HG02623 (cell line): Measurements from ENCODE around the gene SMIM20.
A peak's percentile ranks its signal among the peaks of the same experiment; 100 is the strongest.
"Not testable (repeated sequence)": the region's sequence is repeated elsewhere in the genome, so short reads cannot be mapped to it uniquely, and the experiment has no call there.

Experiments used
- ATAC-seq: cut with Tn5 transposase; IDR thresholded peaks from one replicate; pipeline ENCODE4 v1.9.1; 2021; ENCODE audit warnings: moderate library complexity; ENCODE audit not compliant: unreplicated experiment

SMIM20 gene

GRCh38 chr4:25913851-25914669 lies at the start of gene SMIM20:
SMIM20 (plus strand) TSS chr4:25914220; CDS start chr4:25914314, 94 bp downstream.
- peak; percentile 92 for ATAC-seq

GRCh38 chr4:25865586-25865985 lies 48.4 kb upstream of the SMIM20 start:
- ATAC-seq = no peak

DNA sequence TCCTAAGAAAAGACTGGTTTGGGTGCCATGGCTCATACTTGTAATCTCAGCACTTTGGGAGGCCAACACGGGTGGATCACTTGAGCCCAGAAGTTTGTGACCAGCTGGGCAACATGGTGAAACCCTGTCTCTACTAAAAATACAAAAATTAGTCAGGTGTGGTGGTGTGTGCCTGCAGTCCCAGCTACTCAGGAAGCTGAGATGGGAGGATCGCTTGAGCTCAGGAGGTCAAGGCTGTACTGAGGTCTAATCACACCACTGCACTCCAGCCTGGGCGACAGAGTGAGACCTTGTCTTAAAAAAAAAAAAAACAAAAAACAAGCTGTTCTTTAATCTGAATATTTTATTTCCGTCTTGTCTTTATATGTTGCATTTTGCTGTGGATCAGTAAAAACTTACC lies 47.6 kb upstream of the SMIM20 start:
- ATAC-seq = not testable (repeated sequence)

DNA sequence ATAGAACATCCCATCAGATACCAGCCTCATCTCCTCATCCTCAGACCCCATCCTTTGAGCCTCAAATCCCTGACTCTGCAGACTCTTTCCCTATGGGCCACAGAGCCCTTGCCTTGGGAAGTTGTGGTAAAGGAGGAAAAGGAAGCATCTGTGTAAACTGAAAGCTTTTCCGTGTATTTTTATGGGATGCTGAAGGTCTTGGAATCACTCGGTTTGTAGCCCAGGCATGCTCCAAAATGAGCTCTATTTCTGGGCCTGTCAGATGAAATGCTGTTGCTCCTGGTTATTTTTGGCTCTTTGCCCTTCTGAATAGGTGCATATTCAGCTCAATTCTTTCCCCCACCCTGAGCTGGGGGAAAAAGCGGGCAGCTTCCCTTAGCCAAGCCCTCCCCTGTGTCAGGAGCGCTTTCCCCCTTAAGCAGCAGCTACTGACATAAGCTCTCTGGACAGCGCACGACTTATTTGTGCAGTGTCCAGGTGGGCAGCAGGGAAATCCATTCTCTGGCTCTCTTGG lies 46.2 kb upstream of the SMIM20 start:
- ATAC-seq = no peak

DNA sequence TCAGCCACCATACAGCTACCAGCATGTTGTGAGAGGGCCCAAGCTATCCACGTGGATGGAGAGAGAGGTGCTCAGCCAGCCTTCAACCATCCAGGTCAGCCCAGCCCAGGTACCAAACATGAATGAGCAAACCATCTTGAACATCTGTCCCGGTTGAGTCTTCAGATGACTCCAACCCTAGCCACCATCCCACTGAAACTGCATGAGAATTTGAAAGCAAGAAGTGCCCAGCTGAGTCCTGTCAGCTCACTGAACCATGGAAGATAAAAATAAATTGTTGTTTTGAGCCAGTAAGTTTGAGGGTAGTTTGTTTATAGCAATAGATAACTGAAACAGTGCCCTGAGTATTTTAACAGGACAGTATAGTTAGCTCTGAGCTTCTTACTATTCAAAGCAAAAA lies 43.9 kb upstream of the SMIM20 start:
- ATAC-seq = peak; percentile 54

GRCh38 chr4:25872851-25873631 lies 41.0 kb upstream of the SMIM20 start:
- ATAC-seq = no peak

DNA sequence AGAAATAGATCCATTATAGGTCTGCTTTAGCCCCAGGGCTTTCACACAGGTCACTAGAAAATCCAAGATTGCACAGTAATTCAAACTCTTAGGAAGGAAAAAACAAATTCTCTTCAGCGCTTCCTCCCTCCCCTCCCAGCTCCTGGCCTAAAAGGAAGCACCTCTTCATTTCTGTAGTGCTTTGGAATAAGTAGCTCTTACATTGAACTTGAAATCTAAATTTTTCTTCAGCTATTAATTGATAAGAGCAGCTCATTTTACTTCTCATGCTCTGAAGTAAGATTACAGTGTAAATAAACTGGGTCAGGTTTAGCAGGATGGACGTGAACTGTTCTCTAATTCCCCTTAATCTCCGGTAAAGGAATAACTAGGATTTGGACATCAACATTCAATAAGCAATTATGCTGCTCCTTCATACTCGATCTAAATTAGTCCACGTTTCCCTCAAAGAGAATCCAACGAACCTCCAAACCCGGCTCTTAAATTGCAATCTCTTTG lies 40.3 kb upstream of the SMIM20 start:
- no peak for ATAC-seq

GRCh38 chr4:25874655-25875054 lies 39.4 kb upstream of the SMIM20 start:
- ATAC-seq = peak; percentile 47

DNA sequence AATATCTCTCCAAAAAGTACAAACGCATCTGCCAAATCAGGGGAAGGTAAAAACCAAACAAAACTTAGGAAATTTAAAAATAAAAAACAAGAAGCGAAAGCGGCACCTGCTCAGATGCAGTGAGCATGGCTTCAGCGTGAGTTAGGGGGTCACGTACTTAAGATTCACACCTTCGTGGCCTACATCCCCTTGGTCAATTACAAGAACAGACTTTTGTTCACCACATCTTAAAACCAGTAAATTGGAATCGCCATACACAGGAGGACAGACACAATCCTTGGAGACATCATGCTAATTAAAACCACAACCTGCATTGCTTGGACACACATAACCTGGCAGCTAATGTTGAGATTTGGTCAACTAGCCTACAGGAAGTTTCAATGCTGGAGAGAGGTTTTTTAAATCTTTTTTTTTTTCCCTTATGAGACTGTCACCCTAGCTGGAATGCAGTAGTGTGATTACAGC lies 38.7 kb upstream of the SMIM20 start:
- peak; percentile 47 for ATAC-seq

- ATAC-seq = no peak
Observed at GRCh38 chr4:25878676-25879075, 35.3 kb upstream of the SMIM20 start.

DNA sequence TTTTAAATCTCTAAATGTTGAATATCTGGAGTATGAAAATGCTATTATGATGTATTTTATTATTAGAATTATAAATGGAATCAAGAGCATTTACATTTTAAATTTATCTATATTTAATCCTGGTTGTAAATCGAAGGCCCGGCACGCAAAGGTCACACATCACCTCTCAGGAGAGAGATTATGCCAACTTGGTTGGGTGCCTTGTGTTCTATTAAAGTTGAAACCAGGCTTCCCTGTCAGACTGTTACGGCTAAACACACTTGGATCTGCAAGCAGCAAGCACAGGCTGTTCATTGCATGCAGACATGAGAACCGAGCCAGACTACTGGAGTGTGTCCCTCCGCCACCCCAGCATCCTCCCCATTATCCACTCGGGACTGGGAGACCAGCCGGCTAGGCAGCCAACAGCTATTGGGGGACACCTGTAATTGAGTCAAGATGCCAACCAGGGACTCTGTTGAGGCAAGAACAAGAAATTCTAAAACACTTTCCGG lies 34.9 kb upstream of the SMIM20 start:
- ATAC-seq = no peak

DNA sequence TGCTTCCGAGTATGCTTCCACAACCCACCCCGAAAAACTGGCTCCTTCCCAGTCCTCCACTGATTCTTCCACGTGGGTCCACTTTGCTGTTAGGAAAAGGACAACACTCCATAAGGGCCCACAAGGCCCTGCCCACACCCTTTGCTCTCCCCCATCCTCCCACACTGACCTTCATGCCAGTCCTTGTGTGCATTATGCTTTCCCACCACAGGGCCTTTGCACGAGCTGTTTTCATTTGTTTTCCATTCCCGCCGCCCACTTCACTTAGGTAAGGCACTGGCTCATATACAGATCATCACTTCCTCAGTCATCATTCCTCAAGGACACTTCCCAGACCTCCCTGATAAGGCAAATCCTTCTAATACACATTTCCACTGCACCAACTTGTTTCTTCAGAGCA lies 34.4 kb upstream of the SMIM20 start:
- ATAC-seq = no peak

DNA sequence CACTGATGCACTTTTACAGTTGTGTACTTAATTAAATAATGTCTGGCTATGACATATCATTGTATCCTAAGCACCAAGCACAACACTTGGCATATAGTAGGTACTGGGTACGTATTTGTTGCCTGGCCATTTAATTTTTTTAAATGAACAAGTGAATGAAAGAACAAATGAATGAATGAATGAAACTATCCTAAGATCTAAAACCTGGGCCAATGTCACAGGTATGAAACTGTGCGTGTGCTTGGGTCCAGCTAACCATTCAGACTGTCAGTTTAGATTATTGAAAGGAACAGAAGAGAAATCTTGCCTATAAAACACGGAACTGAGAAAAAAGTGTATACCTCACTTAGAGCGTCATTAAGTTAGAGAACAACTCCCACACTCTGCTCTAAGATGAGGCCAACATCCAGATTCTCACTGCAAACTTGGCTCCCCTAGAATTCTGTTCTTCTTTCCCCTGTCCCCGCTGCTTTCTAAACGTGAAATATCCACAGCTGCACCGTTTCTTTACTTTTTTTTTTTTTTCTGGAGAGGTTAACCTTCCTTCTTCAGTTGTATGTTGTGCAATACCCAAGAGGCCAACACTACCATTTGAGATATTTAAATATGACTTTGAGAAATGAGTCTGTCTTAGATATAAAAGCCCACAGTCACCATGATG lies 33.9 kb upstream of the SMIM20 start:
- no peak for ATAC-seq

GRCh38 chr4:25881193-25881592 lies 32.8 kb upstream of the SMIM20 start:
- ATAC-seq = no peak

- ATAC-seq = no peak
Observed at GRCh38 chr4:25882226-25882625, 31.8 kb upstream of the SMIM20 start.

GRCh38 chr4:25883565-25883964 lies 30.5 kb upstream of the SMIM20 start:
- ATAC-seq = no peak

DNA sequence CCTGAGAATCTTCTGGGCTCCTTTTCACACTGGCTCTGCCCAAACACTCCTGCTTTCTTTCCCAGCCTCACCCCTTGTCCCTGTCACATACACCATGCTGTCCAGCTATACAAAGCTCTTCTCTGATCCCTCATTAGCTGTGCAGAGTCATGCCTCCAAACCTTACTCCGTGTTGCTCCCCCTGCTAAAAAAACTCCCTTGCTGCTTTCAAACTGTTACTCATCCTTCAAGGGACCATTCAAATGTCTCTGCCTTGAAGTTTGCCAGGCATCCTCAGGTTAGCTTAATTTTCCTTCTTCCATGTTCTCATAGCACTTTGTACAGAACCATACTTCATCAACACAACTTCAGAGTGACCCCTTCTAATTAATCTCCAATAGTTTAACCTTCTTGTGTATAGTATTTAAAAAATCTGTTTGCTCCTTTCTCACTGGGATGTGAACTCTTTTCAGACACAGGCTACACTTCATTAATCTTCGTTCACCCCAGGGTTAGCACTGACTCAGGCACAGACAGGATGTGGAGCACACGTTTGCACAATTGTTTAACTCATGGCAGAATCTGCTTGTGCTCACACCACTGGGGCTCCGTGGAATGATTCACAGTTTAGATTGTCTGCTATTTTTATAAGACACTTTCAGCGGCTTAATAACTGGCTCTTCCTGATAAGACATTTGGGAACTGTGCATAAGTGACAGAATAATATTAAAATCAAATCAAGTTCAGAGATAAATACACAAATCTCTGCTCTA lies 29.8 kb upstream of the SMIM20 start:
- ATAC-seq = peak; percentile 38

- ATAC-seq = no peak
Observed at GRCh38 chr4:25888781-25889180, 25.2 kb upstream of the SMIM20 start.

- no peak for ATAC-seq
Observed at GRCh38 chr4:25889589-25890503, 24.2 kb upstream of the SMIM20 start.
